Mammary microvascular endothelial cell (primary cell): ENCODE data around the gene ABCF2. TPM values are rescaled to one million over a fixed set of nuclear protein-coding genes. Genes with fewer than 3 reads are reported as not detected.

Experiments used
- total RNA-seq: library from RNA; depleted of rRNA; stranded (reverse); fragments of >200 nt; gene quantifications from 2 replicates; pipeline ENCODE4 v1.2.3, GENCODE V29; 2015

The ABCF2 gene
- 72.6 and 73.6 TPM in 2 replicates for total RNA-seq

GRCh38 chr7:151226875-151227782, at the start of gene ABCF2:
ABCF2 (minus strand) TSS chr7:151227205; CDS start chr7:151226458, 747 bp downstream.

DNA sequence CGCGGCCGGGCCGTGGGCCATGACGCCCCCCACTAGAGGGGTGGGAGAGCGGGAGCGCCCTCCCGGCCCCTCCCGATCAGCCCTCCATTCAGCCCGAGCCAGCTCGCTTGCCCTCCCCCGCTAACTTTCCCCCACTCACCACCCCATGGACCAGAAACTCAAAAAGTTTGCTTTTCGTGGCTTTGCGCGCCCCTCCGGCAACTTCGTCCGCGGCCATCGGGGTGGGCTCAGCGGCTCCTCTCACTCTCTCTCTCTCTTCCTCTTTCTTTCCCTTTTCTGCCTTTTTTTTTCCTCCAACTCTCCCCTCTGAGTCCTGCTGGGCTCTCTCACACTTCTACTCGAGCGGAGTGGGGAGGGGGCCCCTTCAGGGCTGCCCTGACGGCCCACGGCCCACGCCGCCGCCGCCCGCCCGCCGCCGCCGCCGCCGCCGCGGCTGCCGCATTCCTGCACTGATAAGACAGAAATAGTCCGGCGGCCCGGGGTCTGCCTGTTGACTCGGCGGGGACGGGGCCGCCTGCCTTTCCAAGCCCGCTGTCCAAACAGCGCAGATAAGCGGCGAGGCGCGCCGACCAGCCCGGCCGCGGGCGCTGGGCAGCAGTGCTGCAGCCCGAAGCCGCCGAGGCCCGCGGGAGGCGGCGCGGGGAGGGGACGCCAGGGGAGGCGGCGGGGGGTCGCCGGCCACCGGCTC, 21.5 kb upstream of the ABCF2 start, which contains the start of gene SMARCD3:
Gene SMARCD3 (minus strand): TSS at position 349 of the 688 bp plus-strand sequence. CDS start 132 bp downstream, at position 217.

GRCh38 chr7:151232091-151232916, 5.3 kb upstream of the ABCF2 start, which contains the start of gene CHPF2:
CHPF2 (plus strand) TSS chr7:151232483; CDS start chr7:151234012, 1,529 bp downstream.

GRCh38 chr7:151210087-151210854, 16.7 kb downstream of the ABCF2 start, which contains the start of gene H2BK1:
H2BK1 (minus strand) TSS chr7:151210488; CDS start chr7:151210318, 170 bp downstream.

GRCh38 chr7:151186640-151187408, 40.2 kb downstream of the ABCF2 start, which contains the start of gene ASB10:
ASB10 (minus strand) TSS chr7:151187250; CDS start chr7:151187130, 120 bp downstream.

GRCh38 chr7:151167197-151167961, 59.6 kb downstream of the ABCF2 start, which contains the start of gene GBX1:
GBX1 (minus strand) TSS chr7:151167694; CDS start chr7:151167548, 146 bp downstream.

Other genes starting within 250 kb of the ABCF2 start
- not detected in 2 replicates for gene KCNH2, start 248.9 kb downstream of the ABCF2 start, total RNA-seq
- gene NOS3, start 236.2 kb downstream of the ABCF2 start, total RNA-seq = 25.3 and 34.3 TPM in 2 replicates
- not detected in 2 replicates for gene ATG9B, start 202.7 kb downstream of the ABCF2 start, total RNA-seq
- gene ABCB8, start 198.8 kb downstream of the ABCF2 start, total RNA-seq = 37.6 and 46.2 TPM in 2 replicates
- gene ASIC3, start 178.7 kb downstream of the ABCF2 start, total RNA-seq = not detected in 2 replicates
- 11.5 and 16.9 TPM in 2 replicates for gene CDK5, start 169.3 kb downstream of the ABCF2 start, total RNA-seq
- 123 and 130 TPM in 2 replicates for gene SLC4A2, start 167.6 kb downstream of the ABCF2 start, total RNA-seq
- 58.4 and 84.6 TPM in 2 replicates for gene FASTK, start 146.4 kb downstream of the ABCF2 start, total RNA-seq
- 35.4 and 40.9 TPM in 2 replicates for gene TMUB1, start 143.7 kb downstream of the ABCF2 start, total RNA-seq
- gene AGAP3, start 140.7 kb downstream of the ABCF2 start, total RNA-seq = 31.6 and 41.0 TPM in 2 replicates
- not detected in 2 replicates for gene GBX1, start 59.5 kb downstream of the ABCF2 start, total RNA-seq
- gene ASB10, start 40.0 kb downstream of the ABCF2 start, total RNA-seq = not detected in 2 replicates
- gene H2BK1, start 16.7 kb downstream of the ABCF2 start, total RNA-seq = not detected in 2 replicates
- gene CHPF2, start 5.3 kb upstream of the ABCF2 start, total RNA-seq = 66.8 and 70.4 TPM in 2 replicates
- 0.33 and 0.59 TPM in 2 replicates for gene SMARCD3, start 21.5 kb upstream of the ABCF2 start, total RNA-seq
- gene NUB1, start 114.6 kb upstream of the ABCF2 start, total RNA-seq = 52.8 and 56.6 TPM in 2 replicates
- gene WDR86, start 182.8 kb upstream of the ABCF2 start, total RNA-seq = not detected in 2 replicates
- 0.05 TPM in 1 of 2 replicates, not detected in the other for gene CRYGN, start 212.9 kb upstream of the ABCF2 start, total RNA-seq